GM23338 (cell line): ENCODE data around the gene ANKRD44. TPM values are rescaled to one million over a fixed set of nuclear protein-coding genes. Genes with fewer than 3 reads are reported as not detected.

Experiments used
- ATAC-seq: fragments of 200-7000 bp; cut with Tn5 transposase; 3 replicates; pipeline ENCODE4 v1.9.1; 2020
- DNase-seq: peaks from one replicate; pipeline ENCODE4 v3.0.0-alpha.2; 2015; ENCODE audit warnings: low spot score
- H2AFZ ChIP-seq: fragments of 200-600 bp; sonication (generic); 2 replicates; pipeline ENCODE4 v1.8.0; 2016; ENCODE audit warnings: antibody characterized with exemption, mild to moderate bottlenecking, moderate library complexity
- H3F3A ChIP-seq: fragments of 200-600 bp; sonication (generic); replicated peaks from 2 replicates; pipeline ENCODE4 v1.8.0; 2017; ENCODE audit warnings: antibody characterized with exemption, mixed run types, low read depth
- H3K27ac ChIP-seq: fragments of 200-600 bp; sonication (generic); 2 replicates; pipeline ENCODE4 v1.6.1; 2016; ENCODE audit warnings: low read depth
- H3K27me3 ChIP-seq: fragments of 200-600 bp; sonication (generic); 2 replicates; pipeline ENCODE4 v1.8.0; 2016; ENCODE audit warnings: mild to moderate bottlenecking, mixed run types, moderate library complexity; ENCODE audit not compliant: insufficient read depth
- H3K36me3 ChIP-seq: fragments of 200-600 bp; sonication (generic); 2 replicates; pipeline ENCODE4 v1.8.0; 2016; ENCODE audit warnings: mild to moderate bottlenecking; ENCODE audit not compliant: insufficient read depth
- H3K4me1 ChIP-seq: fragments of 200-600 bp; sonication (generic); 2 replicates; pipeline ENCODE4 v1.8.0; 2016; ENCODE audit warnings: mild to moderate bottlenecking, moderate library complexity; ENCODE audit not compliant: insufficient read depth
- H3K4me2 ChIP-seq: fragments of 200-600 bp; sonication (generic); 2 replicates; pipeline ENCODE4 v1.7.1; 2017; ENCODE audit warnings: mixed run types
- H3K4me3 ChIP-seq: fragments of 200-600 bp; sonication (generic); 2 replicates; pipeline ENCODE4 v1.6.1; 2016; ENCODE audit warnings: mixed run types
- H3K79me2 ChIP-seq: fragments of 200-600 bp; sonication (generic); replicated peaks from 2 replicates; pipeline ENCODE4 v1.8.0; 2017; ENCODE audit warnings: mild to moderate bottlenecking; ENCODE audit not compliant: insufficient read depth
- H3K9me2 ChIP-seq: fragments of 200-600 bp; sonication (generic); 2 replicates; pipeline ENCODE4 v1.8.0; 2017; ENCODE audit not compliant: insufficient read depth
- H4K20me1 ChIP-seq: fragments of 200-600 bp; sonication (generic); replicated peaks from 2 replicates; pipeline ENCODE4 v1.8.0; 2017; ENCODE audit warnings: mild to moderate bottlenecking; ENCODE audit not compliant: insufficient read depth
- H3K27ac Mint-ChIP-seq: 2 replicates; pipeline ENCODE4 v1.8.0; 2020; ENCODE audit warnings: inconsistent platforms, mild to moderate bottlenecking, moderate library complexity, mixed read lengths
- H3K27me3 Mint-ChIP-seq: 3 replicates; pipeline ENCODE4 v1.8.0; 2022; ENCODE audit warnings: low read depth, mild to moderate bottlenecking, moderate library complexity, mixed read lengths, inconsistent platforms; ENCODE audit not compliant: insufficient read depth, poor library complexity
- H3K36me3 Mint-ChIP-seq: 3 replicates; pipeline ENCODE4 v1.8.0; 2021; ENCODE audit warnings: low read depth, mild to moderate bottlenecking, inconsistent platforms, moderate library complexity, mixed read lengths
- H3K4me1 Mint-ChIP-seq: 3 replicates; pipeline ENCODE4 v1.8.0; 2020; ENCODE audit warnings: mild to moderate bottlenecking, inconsistent platforms, mixed read lengths
- H3K4me3 Mint-ChIP-seq: 3 replicates; pipeline ENCODE4 v1.8.0; 2021; ENCODE audit warnings: moderate library complexity, mild to moderate bottlenecking, inconsistent platforms, mixed read lengths
- H3K9me3 Mint-ChIP-seq: 3 replicates; pipeline ENCODE4 v1.8.0; 2020; ENCODE audit warnings: moderate library complexity, mild to moderate bottlenecking, inconsistent platforms, mixed read lengths
- CREB1 ChIP-seq: fragments of 250-450 bp; sonication (Bioruptor Pico); IDR thresholded peaks from 2 replicates; pipeline ENCODE4 v1.5.0; 2020; ENCODE audit warnings: low read depth, mild to moderate bottlenecking, moderate library complexity
- CTCF ChIP-seq, 2 experiments: fragments of 200-600 bp in 1 of 2; sonication (generic) in 1 of 2; conservative IDR thresholded peaks; 2 replicates each; pipeline versions ENCODE4 v1.5.1 to v1.6.1; 2016 to 2017; ENCODE audit warnings: antibody characterized with exemption in 2 of 2, low read depth in 2 of 2, mild to moderate bottlenecking in 2 of 2, moderate library complexity in 1 of 2
- ETS1 ChIP-seq: IDR thresholded peaks from 2 replicates; pipeline ENCODE4 v1.6.1; 2016; ENCODE audit warnings: antibody characterized with exemption
- EZH2 ChIP-seq: fragments of 200-600 bp; sonication (generic); IDR thresholded peaks from one replicate; pipeline ENCODE4 v1.8.0; 2017; ENCODE audit warnings: antibody characterized with exemption, mild to moderate bottlenecking, low read depth; ENCODE audit not compliant: unreplicated experiment
- EZH2phosphoT487 ChIP-seq: fragments of 200-600 bp; sonication (generic); IDR thresholded peaks from one replicate; pipeline ENCODE4 v1.8.1; 2018; ENCODE audit warnings: antibody characterized with exemption; ENCODE audit not compliant: unreplicated experiment
- JUNB ChIP-seq: IDR thresholded peaks from one replicate; pipeline ENCODE4 v1.6.1; 2016; ENCODE audit warnings: antibody characterized with exemption; ENCODE audit not compliant: unreplicated experiment
- NANOG ChIP-seq: IDR thresholded peaks from 2 replicates; pipeline ENCODE4 v1.6.1; 2016; ENCODE audit warnings: antibody characterized with exemption, borderline replicate concordance
- POLR2AphosphoS5 ChIP-seq: IDR thresholded peaks from 2 replicates; pipeline ENCODE4 v1.6.1; 2016; ENCODE audit warnings: antibody characterized with exemption, low read depth
- STAT1 ChIP-seq: IDR thresholded peaks from one replicate; pipeline ENCODE4 v1.6.1; 2016; ENCODE audit warnings: antibody characterized with exemption; ENCODE audit not compliant: unreplicated experiment
- ZNF114 ChIP-seq: fragments of 250-450 bp; sonication (Bioruptor Pico); IDR thresholded peaks from 2 replicates; pipeline ENCODE4 v1.5.0; 2020; ENCODE audit warnings: mild to moderate bottlenecking, moderate library complexity
- ZNF331 ChIP-seq: fragments of 250-450 bp; sonication (Bioruptor Pico); IDR thresholded peaks from 2 replicates; pipeline ENCODE4 v1.5.0; 2020; ENCODE audit warnings: low read depth, mild to moderate bottlenecking, moderate library complexity
- ZNF462 ChIP-seq: fragments of 250-450 bp; sonication (Bioruptor Pico); IDR thresholded peaks from 2 replicates; pipeline ENCODE4 v1.5.0; 2020; ENCODE audit warnings: mild to moderate bottlenecking, moderate library complexity
- polyA plus RNA-seq: library from polyadenylated mRNA; unstranded; fragments of >200 nt; fragmentation: Nextera tagmentation; extraction: Ambion mirVana; gene quantifications from 2 replicates; pipeline ENCODE4 v1.2.1, GENCODE V29; 2016
- total RNA-seq: library from RNA; depleted of rRNA; stranded (reverse); fragments of >200 nt; shearing (Covaris generic); gene quantifications from 2 replicates; pipeline ENCODE4 v1.2.3, GENCODE V29; 2014
- TF ChIP-seq, protein P1 (sequence below): IDR thresholded peaks from one replicate; pipeline ENCODE4 v1.6.1; 2018; ENCODE audit warnings: antibody characterized with exemption; ENCODE audit not compliant: unreplicated experiment

ANKRD44 gene
- total and polyA plus RNA-seq, 2 experiments from 2014 or later: 0.44 to 0.56 TPM

- H3K4me3 Mint-ChIP-seq: no peak overlapping the region
- no peak for TF ChIP-seq EZH2
- no peak for TF ChIP-seq NANOG
- TF ChIP-seq JUNB: no peak
- no peak for TF ChIP-seq CTCF (conservative IDR thresholded peaks at IDR 0.05; ENCODE audit: low read depth in 2 of 2)
- TF ChIP-seq ZNF114 (CRISPR knock-in tag): no peak
- TF ChIP-seq STAT1: no peak
- TF ChIP-seq EZH2phosphoT487: no peak
- no peak for TF ChIP-seq ZNF331 (CRISPR knock-in tag)
- TF ChIP-seq POLR2AphosphoS5: no peak
- TF ChIP-seq CREB1 (CRISPR knock-in tag): no peak
- TF ChIP-seq ZNF462 (CRISPR knock-in tag): no peak
- no peak for TF ChIP-seq ETS1
- TF ChIP-seq, protein P1, sequence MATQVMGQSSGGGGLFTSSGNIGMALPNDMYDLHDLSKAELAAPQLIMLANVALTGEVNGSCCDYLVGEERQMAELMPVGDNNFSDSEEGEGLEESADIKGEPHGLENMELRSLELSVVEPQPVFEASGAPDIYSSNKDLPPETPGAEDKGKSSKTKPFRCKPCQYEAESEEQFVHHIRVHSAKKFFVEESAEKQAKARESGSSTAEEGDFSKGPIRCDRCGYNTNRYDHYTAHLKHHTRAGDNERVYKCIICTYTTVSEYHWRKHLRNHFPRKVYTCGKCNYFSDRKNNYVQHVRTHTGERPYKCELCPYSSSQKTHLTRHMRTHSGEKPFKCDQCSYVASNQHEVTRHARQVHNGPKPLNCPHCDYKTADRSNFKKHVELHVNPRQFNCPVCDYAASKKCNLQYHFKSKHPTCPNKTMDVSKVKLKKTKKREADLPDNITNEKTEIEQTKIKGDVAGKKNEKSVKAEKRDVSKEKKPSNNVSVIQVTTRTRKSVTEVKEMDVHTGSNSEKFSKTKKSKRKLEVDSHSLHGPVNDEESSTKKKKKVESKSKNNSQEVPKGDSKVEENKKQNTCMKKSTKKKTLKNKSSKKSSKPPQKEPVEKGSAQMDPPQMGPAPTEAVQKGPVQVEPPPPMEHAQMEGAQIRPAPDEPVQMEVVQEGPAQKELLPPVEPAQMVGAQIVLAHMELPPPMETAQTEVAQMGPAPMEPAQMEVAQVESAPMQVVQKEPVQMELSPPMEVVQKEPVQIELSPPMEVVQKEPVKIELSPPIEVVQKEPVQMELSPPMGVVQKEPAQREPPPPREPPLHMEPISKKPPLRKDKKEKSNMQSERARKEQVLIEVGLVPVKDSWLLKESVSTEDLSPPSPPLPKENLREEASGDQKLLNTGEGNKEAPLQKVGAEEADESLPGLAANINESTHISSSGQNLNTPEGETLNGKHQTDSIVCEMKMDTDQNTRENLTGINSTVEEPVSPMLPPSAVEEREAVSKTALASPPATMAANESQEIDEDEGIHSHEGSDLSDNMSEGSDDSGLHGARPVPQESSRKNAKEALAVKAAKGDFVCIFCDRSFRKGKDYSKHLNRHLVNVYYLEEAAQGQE: no peak
- Histone ChIP-seq H3K9me2 (no peaks in the 10 kb centered on the region), H3F3A (no peaks in the 10 kb centered on the region), H3K4me3 (no peak overlapping the region), H3K4me1 (no peaks in the 10 kb centered on the region), H3K79me2 (no peaks in the 10 kb centered on the region), H3K36me3 (no peaks in the 10 kb centered on the region), H3K27ac (no peak overlapping the region), H2AFZ (no peak overlapping the region), H3K27me3 (no peaks in the 10 kb centered on the region), H3K4me2 (no peak overlapping the region), H4K20me1 (no peaks in the 10 kb centered on the region)
- H3K9me3 Mint-ChIP-seq: no peaks in the 10 kb centered on the region
- H3K4me1 Mint-ChIP-seq: no peaks in the 10 kb centered on the region
- peaks cover 2% of the 10 kb centered on the region for H3K27me3 Mint-ChIP-seq
- DNase-seq (no peak), ATAC-seq (no peak)
- H3K27ac Mint-ChIP-seq: no peak overlapping the region
- no peaks in the 10 kb centered on the region for H3K36me3 Mint-ChIP-seq
Observed at GRCh38 chr2:197208841-197209240, 101.7 kb downstream of the ANKRD44 start.
